H7 (cell line): ENCODE measurements around the gene COIL. TPM values are rescaled to one million over a fixed set of nuclear protein-coding genes. Genes with fewer than 3 reads are reported as not detected.
"Not testable (repeated sequence)": the region's sequence is repeated elsewhere in the genome, so short reads cannot be mapped to it uniquely, and the experiment has no call there.

Experiments
- DNase-seq: peaks from one replicate; pipeline ENCODE4 v3.0.0; 2012
- H3K27me3 ChIP-seq: 2 replicates; pipeline ENCODE4 v1.6.0; 2011; ENCODE audit warnings: mild to moderate bottlenecking, low read length; ENCODE audit not compliant: control insufficient read depth, insufficient read depth
- H3K36me3 ChIP-seq: replicated peaks from 2 replicates; pipeline ENCODE4 v1.5.1; 2011; ENCODE audit warnings: low read length; ENCODE audit not compliant: control insufficient read depth, insufficient read depth
- H3K4me3 ChIP-seq: 2 replicates; pipeline ENCODE4 v1.5.1; 2011; ENCODE audit warnings: low read depth, mild to moderate bottlenecking, control low read depth, low read length, moderate library complexity; ENCODE audit not compliant: insufficient read depth
- total RNA-seq: library from RNA; depleted of rRNA; stranded (reverse); fragments of >200 nt; shearing (Covaris generic); gene quantifications from 2 replicates; pipeline ENCODE4 v1.2.3, GENCODE V29; 2014

The COIL gene
- total RNA-seq, 1 experiment from 2014 or later, result 15.8 TPM

DNA sequence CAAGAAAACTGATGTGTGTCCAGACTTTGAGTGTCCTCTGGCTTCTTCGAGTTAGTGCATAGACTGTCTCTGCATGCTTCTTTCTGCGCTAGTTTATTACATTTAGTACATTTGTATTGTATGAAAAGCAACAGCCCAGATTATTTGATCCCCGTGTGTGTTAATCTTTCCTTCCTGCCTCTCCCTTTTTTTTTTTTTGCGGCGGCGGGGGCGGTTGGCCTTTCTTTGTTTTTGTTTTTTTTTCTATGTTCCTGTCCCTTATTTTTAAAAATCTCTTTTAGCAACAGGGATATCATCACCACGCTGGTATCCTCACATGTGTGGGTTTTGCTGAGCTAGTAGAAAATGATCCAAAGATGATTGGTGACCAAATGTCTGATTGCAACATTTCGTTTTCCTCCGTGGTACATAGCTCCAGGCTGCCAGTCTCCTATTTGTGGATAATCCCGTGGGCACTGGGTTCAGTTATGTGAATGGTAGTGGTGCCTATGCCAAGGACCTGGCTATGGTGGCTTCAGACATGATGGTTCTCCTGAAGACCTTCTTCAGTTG is 26.5 kb upstream of the COIL start:
- H3K27me3 ChIP-seq, result no peaks in the 10 kb centered on the region
- DNase-seq, result no peak
- no peak overlapping the region for H3K4me3 ChIP-seq
- no peaks in the 10 kb centered on the region; the same call in none of the 2 replicates for H3K36me3 ChIP-seq

DNA sequence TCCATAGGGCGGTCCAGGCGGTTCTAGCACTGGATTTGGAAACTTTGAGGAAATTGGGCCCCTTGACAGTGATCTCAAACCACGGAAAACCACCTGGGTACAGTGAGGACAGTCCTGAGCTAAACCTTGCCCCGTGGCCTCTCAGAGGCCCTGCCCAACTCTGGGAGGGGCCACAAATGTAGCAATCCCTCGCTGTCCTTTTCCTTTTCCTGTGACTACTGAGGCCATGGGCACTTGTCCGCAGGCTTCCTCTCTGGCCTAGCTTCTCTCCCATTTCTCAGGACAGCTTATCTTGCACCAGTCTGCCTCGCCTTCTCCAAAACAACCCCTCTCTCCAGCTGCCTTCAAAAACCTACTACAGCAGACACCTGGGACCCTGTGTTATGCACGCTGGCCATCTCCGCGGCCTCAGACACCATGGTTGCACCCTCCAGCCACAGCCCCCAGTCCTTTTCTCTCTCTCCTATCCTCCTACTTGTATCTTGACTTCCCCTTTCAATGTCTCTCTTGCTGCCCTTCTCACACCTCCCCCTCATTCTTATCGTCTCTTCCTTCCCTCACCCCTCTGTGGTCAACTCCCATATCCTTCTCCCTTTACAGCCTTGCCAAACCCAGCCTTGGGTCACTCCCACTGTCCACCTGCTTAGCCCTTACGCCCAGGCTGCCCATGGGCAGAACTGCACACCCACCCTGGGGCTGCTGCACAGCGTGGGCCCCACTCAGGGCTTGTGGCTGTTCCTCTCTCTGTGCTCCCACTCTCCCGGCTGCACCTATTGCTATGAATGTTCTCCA is 24.7 kb upstream of the COIL start:
- Histone ChIP-seq H3K4me3 (no peak overlapping the region), H3K36me3 (no peaks in the 10 kb centered on the region; the same call in none of the 2 replicates), H3K27me3 (no peaks in the 10 kb centered on the region)
- no peak for DNase-seq

DNA sequence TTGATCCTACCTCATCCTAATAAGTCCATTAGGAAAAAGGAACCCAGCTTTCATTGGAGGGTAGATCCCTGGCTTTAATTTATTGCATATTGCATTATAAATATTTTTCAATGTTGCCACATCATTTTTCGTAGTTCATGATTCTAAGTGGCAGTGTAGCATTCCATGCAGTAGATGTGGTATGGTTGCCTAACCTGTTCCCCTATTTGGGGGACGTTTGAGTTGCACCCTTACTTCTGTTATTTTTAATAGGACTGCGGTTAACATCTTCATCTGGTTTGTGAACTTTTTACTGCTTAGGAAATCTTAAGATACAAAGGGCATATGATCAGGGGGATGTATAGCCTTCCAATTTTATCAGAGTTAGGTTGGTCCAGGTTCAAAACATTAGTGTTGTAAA is 22.5 kb upstream of the COIL start:
- H3K27me3 ChIP-seq, result no peaks in the 10 kb centered on the region
- H3K36me3 ChIP-seq, result no peaks in the 10 kb centered on the region; the same call in none of the 2 replicates
- no peak for DNase-seq
- no peak overlapping the region for H3K4me3 ChIP-seq

DNA sequence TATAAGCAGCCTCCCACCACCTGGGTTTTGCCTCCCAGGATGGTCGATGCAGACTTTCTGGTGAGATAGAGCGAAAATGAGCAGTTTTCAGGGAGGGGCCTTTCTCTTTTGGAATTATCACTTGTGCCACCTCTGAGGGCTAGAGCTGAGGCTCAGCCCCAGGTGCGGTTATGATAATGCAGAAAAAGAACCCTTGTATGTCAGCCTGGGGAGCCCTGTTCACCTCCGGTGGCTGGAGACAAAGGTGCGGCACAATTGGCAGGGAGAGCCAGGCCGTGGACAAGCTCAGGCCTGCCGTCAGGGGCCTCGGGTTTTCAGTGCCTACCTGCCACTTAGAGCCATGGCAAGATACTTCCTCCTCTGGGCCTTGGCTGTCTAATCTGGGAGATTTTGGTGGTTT is 21.5 kb upstream of the COIL start:
- Histone ChIP-seq H3K4me3 (no peak overlapping the region), H3K36me3 (no peaks in the 10 kb centered on the region; the same call in none of the 2 replicates), H3K27me3 (no peaks in the 10 kb centered on the region)
- DNase-seq, result peak; percentile 44

DNA sequence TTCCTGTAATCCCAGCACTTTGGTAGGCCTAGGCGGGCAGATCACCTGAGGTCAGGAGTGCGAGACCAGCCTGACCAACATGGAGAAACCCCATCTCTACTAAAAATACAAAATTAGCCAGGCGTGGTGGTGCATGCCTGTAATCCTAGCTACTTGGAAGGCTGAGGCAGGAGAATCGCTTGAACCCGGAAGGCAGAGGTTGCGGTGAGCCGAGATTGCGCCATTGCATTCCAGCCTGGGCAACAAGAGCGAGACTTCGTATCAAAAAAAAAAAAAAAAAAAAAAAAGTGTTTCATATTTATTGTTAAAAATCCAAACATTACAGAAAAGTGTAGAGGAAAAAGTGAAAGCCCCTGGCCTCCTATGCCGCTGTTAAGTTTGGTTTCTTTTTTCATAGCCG is 19.7 kb upstream of the COIL start:
- DNase-seq, H3K27me3 ChIP-seq, H3K36me3 ChIP-seq, H3K4me3 ChIP-seq: not testable (repeated sequence)

DNA sequence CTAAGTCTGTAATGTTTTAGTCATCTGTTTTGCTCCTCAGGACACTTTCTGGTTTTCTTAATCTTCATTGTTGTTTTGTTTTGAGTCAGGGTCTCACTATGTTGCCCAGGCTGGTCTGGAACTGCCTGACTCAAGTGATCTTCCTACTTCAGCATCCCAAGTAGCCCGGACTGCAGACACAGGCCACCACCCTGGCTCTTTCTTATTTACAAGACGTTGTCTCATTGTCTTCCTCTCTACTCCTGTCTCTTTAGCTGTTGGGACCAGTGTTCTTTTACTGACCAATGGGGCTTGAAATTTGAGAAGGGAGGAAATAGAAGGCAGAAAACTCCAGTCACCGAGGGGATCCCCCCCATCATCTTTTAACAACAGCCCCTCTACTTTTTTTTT is 18.2 kb upstream of the COIL start:
- Histone ChIP-seq H3K4me3 (no peak overlapping the region), H3K36me3 (no peaks in the 10 kb centered on the region; the same call in 1 of the 2 replicates), H3K27me3 (no peaks in the 10 kb centered on the region)
- DNase-seq, result peak; percentile 64

DNA sequence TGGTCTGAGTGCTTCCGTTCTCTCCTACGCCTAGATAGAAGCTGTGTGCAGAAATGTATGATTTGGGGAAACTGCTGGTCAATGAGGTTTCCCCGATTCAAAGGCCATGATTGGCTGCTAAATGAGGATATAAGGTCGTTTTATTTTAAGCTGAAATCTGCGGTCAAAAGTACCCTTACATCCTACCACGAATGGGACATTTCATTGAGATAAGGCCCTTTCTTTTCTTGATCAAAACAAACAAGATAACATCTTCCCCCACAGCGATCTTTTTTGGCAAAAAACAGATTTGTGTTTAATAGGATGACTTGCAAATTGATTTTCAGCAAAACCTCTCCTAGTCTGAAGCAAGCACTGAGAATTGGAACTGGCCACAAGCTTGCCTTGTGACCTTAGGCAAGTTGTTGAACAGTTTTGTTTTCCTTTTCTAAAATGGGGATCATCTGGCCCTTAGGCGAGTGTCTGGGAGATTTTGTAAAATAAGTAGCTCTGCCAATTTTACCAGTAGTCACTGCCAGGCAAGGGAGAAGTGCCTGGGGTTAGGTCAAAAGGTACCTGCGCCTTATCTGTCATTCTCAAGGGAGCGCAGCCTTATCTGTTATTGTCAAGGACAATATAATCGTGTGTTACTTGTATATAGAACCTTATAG is 17.7 kb upstream of the COIL start:
- Histone ChIP-seq H3K36me3 (no peaks in the 10 kb centered on the region; the same call in 1 of the 2 replicates), H3K4me3 (peak overlapping the region; percentile 35), H3K27me3 (no peaks in the 10 kb centered on the region)
- DNase-seq, result peak; percentile 23

DNA sequence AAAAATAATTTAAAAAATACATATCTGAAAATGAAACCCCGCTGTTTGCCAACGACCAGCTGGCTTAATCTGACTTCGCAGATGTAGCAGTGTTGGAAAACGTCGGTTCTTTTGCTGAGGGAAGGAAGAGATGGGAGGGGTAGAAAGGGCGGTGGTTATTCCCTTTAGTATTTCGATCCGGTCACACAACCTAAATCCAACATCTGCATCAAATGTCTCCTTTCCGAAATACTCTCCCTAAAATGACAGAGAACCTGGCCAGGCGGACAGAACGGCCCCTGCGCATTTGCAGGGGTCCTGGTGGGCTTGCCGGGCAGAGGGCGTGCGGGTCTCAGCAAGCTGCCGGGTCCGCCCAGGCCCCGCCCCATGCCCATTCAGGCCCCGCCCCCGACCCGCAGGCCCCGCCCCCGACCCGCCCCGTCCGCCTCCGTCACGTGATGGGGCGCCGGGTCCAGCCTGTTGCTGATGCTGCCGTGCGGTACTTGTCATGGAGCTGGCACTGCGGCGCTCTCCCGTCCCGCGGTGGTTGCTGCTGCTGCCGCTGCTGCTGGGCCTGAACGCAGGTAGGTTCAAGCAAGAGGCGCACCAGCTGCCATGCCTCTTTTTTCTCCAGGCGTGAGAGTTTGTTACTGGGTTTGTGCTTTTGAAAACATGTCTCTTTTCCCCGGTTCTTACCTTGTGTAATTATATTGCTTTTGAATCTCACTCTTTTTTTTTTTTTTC is 17.0 kb upstream of the COIL start, which contains the start of gene SCPEP1:
Gene SCPEP1, plus strand, starts transcription at position 459 of the 723 bp plus-strand sequence. Its CDS starts 29 bp downstream, at position 488.
- DNase-seq, result peak; percentile 98
- no peaks in the 10 kb centered on the region for H3K27me3 ChIP-seq
- no peaks in the 10 kb centered on the region; the same call in 1 of the 2 replicates for H3K36me3 ChIP-seq
- peak within 1 kb of the TSS; percentile 51 for H3K4me3 ChIP-seq

DNA sequence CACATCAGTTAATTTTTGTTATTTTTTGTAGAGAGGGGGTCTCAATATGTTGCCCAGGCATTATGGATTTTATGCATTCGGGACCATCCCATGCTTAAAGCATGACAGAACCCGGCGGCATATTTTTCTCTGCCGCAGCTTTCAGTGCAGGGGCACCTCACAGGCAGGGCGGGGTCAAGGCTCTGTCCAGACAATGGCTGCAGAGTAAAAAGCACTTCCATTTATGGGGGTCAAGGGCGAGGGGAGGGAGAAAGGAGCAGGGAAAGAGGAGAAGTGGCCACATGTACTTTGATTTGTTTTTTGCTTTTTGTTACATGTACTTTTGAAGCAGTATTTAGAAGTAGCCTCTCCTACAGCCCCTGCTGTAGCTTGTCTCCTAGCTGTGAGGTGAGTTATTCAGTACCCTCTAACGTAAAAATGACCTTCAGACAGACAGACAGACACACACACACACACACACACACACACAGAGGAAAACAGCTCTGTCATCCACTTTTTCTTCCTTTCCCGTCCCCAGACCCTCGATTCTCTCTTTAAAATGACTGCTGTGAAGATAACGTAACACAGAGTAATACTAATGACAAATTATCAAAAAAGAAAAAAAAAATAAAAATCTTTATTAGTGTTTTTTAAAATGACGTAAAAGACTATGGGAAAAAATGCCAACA is 16.2 kb upstream of the COIL start:
- DNase-seq, result peak; percentile 36
- Histone ChIP-seq H3K4me3 (peak overlapping the region; percentile 51; the same call in 1 of the 2 replicates), H3K36me3 (no peaks in the 10 kb centered on the region; the same call in 1 of the 2 replicates), H3K27me3 (no peaks in the 10 kb centered on the region)

DNA sequence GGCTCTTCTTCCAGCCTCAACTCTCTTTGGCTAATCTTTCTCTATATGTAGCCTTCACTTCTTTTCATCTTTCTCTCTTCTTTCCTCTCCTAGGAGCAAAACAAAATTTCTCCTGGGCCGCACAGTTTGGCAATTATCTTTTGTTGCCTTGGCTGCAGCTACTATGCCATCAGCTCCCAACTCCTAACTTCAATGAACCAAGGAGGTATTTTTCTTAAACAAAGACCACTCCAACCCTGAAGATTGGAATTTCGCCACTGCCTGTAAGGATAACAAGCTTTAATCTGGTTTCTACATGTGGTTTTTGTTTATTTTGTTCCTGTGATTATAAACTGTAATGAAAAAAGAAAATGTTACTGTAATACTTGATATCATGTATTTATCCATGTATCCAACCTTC is 14.8 kb upstream of the COIL start:
- Histone ChIP-seq H3K36me3 (no peaks in the 10 kb centered on the region), H3K27me3 (no peaks in the 10 kb centered on the region), H3K4me3 (no peak overlapping the region)
- DNase-seq, result no peak

DNA sequence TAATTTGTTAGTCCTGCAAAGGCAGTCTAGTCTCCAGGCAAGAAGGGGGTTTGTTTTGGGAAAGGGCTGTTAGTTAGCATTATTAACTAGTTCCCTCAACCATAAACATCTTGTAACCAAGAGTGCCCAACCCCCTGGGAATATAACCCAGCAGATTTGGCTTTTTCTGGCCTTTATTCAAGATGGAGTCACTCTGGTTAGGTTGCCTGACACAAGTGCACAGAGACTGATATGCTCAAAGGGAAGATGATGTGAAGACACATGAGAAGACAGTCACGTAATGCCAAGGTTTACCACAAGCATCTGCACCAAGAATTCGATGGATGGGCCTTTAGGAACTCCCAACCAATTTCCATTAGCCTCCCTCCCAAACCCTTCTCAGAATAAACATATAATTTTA is 13.2 kb upstream of the COIL start:
- Histone ChIP-seq H3K27me3 (no peaks in the 10 kb centered on the region), H3K36me3 (no peaks in the 10 kb centered on the region)
- DNase-seq, result no peak

DNA sequence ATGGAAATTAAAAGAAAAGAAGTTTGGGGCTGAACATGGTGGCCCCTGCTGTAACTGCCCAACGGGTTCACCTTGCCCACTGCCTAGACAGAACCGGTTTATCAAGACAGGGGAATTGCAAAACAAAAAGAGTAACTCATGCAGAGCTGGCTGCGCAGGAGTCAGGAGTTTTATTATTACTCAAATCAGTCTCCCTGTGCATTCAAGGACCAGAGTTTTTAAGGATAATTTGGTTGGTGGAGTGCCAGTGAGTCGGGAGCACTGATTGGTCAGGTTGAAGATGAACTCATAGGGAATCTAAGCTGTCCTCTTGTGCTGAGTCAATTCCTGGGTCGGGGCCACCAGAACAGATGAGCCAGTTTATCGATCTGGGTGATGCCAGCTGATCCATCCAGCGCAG is 12.7 kb upstream of the COIL start:
- DNase-seq, result no peak
- Histone ChIP-seq H3K4me3 (no peak overlapping the region), H3K36me3 (no peaks in the 10 kb centered on the region), H3K27me3 (no peaks in the 10 kb centered on the region)

More for the DNA sequence above, 13.2 kb upstream of the COIL start:
- no peak overlapping the region for H3K4me3 ChIP-seq

DNA sequence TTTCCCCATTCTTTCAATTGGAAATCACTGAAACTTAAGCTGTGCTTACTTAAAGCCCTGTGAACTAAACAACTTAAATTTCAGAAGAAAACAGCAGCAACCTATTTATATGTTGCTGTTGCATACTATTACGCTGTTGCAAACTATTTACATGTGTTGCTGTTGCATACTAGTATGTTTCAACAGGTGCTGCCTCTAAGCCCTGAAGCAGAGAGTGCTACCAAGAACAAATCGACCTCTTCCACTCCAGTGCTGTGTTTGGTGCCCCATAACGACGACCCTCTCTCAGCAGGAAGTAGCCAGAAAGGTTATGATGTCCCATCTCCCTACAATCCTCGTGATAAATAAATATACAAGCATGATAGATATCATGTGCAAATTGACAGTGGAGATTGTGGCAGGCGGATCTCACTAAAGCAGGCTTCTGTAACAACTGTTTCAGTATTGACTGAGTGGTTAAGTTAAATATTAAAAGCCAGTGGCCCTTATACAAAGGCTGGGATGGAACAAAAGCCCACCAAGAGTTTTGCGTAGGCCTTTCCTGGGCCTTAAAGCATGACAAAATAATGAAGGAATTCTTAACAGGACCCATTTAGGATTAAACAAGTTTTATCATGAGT is 11.4 kb upstream of the COIL start:
- DNase-seq, result no peak
- no peaks in the 10 kb centered on the region for H3K36me3 ChIP-seq
- no peak overlapping the region for H3K4me3 ChIP-seq
- H3K27me3 ChIP-seq, result no peaks in the 10 kb centered on the region

DNA sequence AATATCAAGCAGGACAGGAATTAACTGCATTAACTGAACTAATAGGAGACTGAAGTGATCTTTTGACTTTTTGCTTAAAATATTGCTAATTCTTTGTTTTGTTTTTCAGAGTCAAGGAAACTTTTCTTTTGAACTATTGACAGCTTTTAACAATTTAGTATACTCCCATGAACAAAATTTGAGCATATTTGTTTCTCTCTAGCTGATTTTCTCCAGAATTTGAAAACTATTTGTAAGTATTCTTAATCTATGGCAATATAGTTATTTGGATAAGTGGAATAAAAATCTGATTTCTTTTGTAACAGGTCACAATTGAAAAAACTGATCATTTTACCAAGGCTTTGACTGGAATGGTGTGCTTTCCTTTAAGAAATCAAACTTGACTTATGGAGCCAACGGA is 10.1 kb upstream of the COIL start:
- Histone ChIP-seq H3K27me3 (no peaks in the 10 kb centered on the region), H3K36me3 (no peaks in the 10 kb centered on the region)

More for the DNA sequence above, 10.1 kb upstream of the COIL start:
- H3K4me3 ChIP-seq, result no peak overlapping the region
- DNase-seq, result no peak
